Measurements from ENCODE around the gene RYR2.
"Not testable (repeated sequence)": the region's sequence is repeated elsewhere in the genome, so short reads cannot be mapped to it uniquely, and the experiment has no call there.

RYR2 gene

DNA sequence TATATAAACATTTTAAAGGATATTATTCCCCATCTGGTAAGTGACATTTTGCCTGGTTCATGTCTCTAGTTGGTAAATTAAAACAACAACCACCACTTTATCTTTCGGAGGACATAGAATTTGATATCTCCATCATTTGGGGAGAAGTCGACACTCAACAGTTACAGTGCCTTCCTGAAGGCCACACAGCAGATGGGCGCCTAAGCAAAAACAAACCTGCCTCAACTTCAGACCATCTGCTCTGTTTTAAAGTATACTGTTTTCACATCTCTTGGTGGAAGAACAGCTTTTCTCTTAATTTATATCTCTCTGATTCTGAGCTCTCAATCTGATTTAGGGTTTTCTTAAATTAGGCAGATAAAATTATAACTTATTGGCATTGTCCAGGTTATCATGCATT is 282.2 kb downstream of the RYR2 start:
- Histone ChIP-seq H3K4me1 (ENCODE audit: control insufficient read depth, insufficient read depth, low read length) (no peaks in the 10 kb centered on the region), H3K27ac (ENCODE audit: low read length) (no peak overlapping the region), H3K27me3 (ENCODE audit: control insufficient read depth in 1 of 2, insufficient read depth in 2 of 2, low read length in 2 of 2) (no peaks in the 10 kb centered on the region), H3K4me3 (ENCODE audit: low read length in 2 of 2) (no peak overlapping the region), H3K36me3 (ENCODE audit: control insufficient read depth in 2 of 2, insufficient read depth in 2 of 2, low read length in 2 of 2) (no peaks in the 10 kb centered on the region), H3K9ac (ENCODE audit: low read length in 2 of 2) (no peak overlapping the region), H3K9me3 (ENCODE audit: control insufficient read depth in 2 of 2, low read length in 2 of 2) (no peaks in the 10 kb centered on the region)

DNA sequence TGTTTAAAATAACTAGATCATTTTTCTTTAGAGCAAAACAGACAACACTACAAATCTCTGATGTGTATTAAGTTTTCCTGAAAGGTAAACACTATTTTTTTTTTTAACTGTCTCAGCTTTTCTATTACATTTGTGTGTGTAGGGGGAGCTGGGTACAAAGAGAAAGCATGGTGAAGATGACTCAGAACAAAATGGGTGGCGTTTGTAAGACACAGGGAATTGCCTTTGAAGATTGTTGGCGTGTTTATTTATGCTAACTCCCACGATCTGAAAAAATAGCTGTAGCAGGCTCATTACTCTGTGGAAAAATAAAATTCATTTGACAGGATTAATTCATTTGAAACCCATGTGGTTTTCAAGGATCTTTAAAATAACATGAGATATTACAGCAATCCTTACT is 285.1 kb downstream of the RYR2 start:
- H3K4me1 ChIP-seq (ENCODE audit: control insufficient read depth, insufficient read depth, low read length) = no peaks in the 10 kb centered on the region
- H3K4me3 ChIP-seq (ENCODE audit: low read length in 2 of 2) = no peak overlapping the region
- H3K27me3 ChIP-seq (ENCODE audit: control insufficient read depth in 1 of 2, insufficient read depth in 2 of 2, low read length in 2 of 2) = no peaks in the 10 kb centered on the region
- no peaks in the 10 kb centered on the region for H3K9me3 ChIP-seq (ENCODE audit: control insufficient read depth in 2 of 2, low read length in 2 of 2)
- no peaks in the 10 kb centered on the region for H3K36me3 ChIP-seq (ENCODE audit: control insufficient read depth in 2 of 2, insufficient read depth in 2 of 2, low read length in 2 of 2)
- H3K27ac ChIP-seq (ENCODE audit: low read length) = no peak overlapping the region
- no peak overlapping the region for H3K9ac ChIP-seq (ENCODE audit: low read length in 2 of 2)

DNA sequence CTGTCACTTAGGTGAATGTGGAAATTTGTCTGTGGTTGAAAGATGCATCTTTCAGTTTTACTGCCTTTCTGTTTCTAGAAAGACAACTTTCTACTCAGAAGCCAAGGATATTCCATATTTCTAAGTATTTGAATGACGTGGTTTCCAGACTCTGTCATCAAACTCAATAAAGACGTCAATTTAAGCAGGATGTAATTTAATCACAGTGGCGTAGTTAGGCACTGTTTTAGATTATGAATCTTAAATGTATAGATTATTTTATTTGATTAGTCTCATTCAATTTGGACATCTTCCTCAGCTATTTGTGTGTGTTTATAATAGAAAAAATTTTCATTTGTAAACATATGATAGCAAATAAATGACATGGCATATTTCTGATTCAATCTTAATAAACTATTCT is 298.9 kb downstream of the RYR2 start:
- Histone ChIP-seq H3K4me3 (ENCODE audit: low read length in 2 of 2) (no peak overlapping the region), H3K27me3 (ENCODE audit: control insufficient read depth in 1 of 2, insufficient read depth in 2 of 2, low read length in 2 of 2) (no peaks in the 10 kb centered on the region), H3K36me3 (ENCODE audit: control insufficient read depth in 2 of 2, insufficient read depth in 2 of 2, low read length in 2 of 2) (no peaks in the 10 kb centered on the region), H3K27ac (ENCODE audit: low read length) (no peak overlapping the region), H3K4me1 (ENCODE audit: control insufficient read depth, insufficient read depth, low read length) (no peaks in the 10 kb centered on the region), H3K9ac (ENCODE audit: low read length in 2 of 2) (no peak overlapping the region), H3K9me3 (ENCODE audit: control insufficient read depth in 2 of 2, low read length in 2 of 2) (no peaks in the 10 kb centered on the region)

DNA sequence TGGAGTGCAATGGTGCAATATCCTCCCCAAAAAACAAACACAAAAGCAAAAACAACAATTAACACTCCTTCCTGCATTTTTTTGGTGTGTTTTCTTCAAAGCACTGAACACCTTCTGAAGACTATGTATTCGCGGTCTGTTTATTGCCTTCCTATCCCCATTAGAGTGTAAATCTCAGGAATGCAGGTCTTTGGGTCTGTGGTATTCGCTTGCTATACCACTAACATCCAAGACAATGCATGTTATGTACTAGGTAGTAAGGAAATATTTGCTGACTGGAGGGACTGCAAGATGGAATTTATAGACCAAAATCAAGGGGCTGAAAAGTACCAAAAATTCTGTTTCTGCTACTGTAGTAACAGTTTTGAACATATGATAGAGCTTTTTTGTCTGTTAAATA is 299.4 kb downstream of the RYR2 start:
- H3K9ac ChIP-seq (ENCODE audit: low read length in 2 of 2) = no peak overlapping the region
- H3K27me3 ChIP-seq (ENCODE audit: control insufficient read depth in 1 of 2, insufficient read depth in 2 of 2, low read length in 2 of 2) = no peaks in the 10 kb centered on the region
- no peaks in the 10 kb centered on the region for H3K4me1 ChIP-seq (ENCODE audit: control insufficient read depth, insufficient read depth, low read length)
- H3K4me3 ChIP-seq (ENCODE audit: low read length in 2 of 2) = no peak overlapping the region
- no peaks in the 10 kb centered on the region for H3K36me3 ChIP-seq (ENCODE audit: control insufficient read depth in 2 of 2, insufficient read depth in 2 of 2, low read length in 2 of 2)
- no peak overlapping the region for H3K27ac ChIP-seq (ENCODE audit: low read length)
- no peaks in the 10 kb centered on the region for H3K9me3 ChIP-seq (ENCODE audit: control insufficient read depth in 2 of 2, low read length in 2 of 2)

DNA sequence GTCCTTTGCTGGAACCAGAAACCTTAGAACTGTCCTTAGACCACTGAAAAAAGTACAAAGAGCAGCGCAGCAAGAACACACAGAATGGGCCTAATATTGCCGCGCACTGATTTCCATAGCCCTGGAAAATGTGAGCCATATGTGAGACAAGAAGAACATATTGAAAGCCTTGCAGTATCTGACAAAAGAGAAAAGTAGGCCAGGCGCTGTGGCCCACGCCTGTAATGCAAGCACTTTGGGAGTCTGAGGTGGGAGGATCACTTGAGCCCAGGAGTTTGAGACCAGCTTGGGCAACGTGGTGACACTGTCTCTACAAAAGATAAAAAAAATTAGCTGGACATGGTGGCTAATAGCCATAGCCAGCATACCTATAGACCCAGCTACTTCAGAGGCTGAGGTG is 300.7 kb downstream of the RYR2 start:
- no peaks in the 10 kb centered on the region for H3K36me3 ChIP-seq (ENCODE audit: control insufficient read depth in 2 of 2, insufficient read depth in 2 of 2, low read length in 2 of 2)
- no peaks in the 10 kb centered on the region for H3K4me1 ChIP-seq (ENCODE audit: control insufficient read depth, insufficient read depth, low read length)
- no peaks in the 10 kb centered on the region for H3K27me3 ChIP-seq (ENCODE audit: control insufficient read depth in 1 of 2, insufficient read depth in 2 of 2, low read length in 2 of 2)
- no peak overlapping the region for H3K27ac ChIP-seq (ENCODE audit: low read length)
- H3K9ac ChIP-seq (ENCODE audit: low read length in 2 of 2) = no peak overlapping the region
- H3K9me3 ChIP-seq (ENCODE audit: control insufficient read depth in 2 of 2, low read length in 2 of 2) = no peaks in the 10 kb centered on the region
- H3K4me3 ChIP-seq (ENCODE audit: low read length in 2 of 2) = no peak overlapping the region

DNA sequence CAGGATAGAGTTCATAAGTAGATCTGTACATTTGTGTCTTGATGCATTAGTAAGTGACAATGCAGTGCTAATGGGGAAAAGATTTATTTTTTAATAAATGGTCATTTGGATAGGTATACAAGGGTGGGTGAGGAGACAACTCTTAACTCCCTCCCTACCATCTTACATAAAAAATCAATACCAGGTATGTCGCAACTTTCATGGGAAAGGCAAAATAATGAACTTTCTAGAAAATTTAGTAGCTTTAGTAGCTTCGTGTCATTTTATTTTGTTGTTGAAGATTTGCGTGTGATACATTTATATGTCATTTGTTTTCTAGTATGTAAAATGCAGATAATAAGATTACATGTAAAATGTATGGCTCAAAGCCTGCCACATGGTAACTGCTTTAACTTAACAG is 310.8 kb downstream of the RYR2 start:
- Histone ChIP-seq H3K4me1 (ENCODE audit: control insufficient read depth, insufficient read depth, low read length) (no peaks in the 10 kb centered on the region), H3K36me3 (ENCODE audit: control insufficient read depth in 2 of 2, insufficient read depth in 2 of 2, low read length in 2 of 2) (no peaks in the 10 kb centered on the region), H3K27ac (ENCODE audit: low read length) (no peak overlapping the region), H3K27me3 (ENCODE audit: control insufficient read depth in 1 of 2, insufficient read depth in 2 of 2, low read length in 2 of 2) (no peaks in the 10 kb centered on the region), H3K4me3 (ENCODE audit: low read length in 2 of 2) (no peak overlapping the region), H3K9ac (ENCODE audit: low read length in 2 of 2) (no peak overlapping the region), H3K9me3 (ENCODE audit: control insufficient read depth in 2 of 2, low read length in 2 of 2) (no peaks in the 10 kb centered on the region)

DNA sequence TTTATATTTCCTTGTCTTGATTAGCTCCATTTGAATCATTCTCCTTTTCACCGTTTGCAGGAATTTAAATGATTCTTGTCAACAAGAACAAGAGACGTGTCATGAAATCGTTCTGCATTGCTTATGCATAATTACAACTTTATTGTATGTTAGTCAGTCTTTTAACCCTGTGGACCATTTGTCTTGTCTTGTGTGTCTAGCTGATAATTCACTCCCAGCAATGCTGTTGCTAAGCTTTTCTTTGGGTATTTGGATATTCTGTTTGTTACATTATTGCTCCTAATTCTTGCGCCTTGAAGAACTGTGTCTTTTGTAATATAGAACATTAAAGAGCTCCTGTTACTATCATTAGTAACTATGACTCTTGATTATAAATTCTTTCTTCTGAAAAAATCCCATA is 311.9 kb downstream of the RYR2 start:
- Histone ChIP-seq H3K27ac (ENCODE audit: low read length) (no peak overlapping the region), H3K4me3 (ENCODE audit: low read length in 2 of 2) (no peak overlapping the region), H3K36me3 (ENCODE audit: control insufficient read depth in 2 of 2, insufficient read depth in 2 of 2, low read length in 2 of 2) (no peaks in the 10 kb centered on the region), H3K9me3 (ENCODE audit: control insufficient read depth in 2 of 2, low read length in 2 of 2) (no peaks in the 10 kb centered on the region), H3K9ac (ENCODE audit: low read length in 2 of 2) (no peak overlapping the region), H3K4me1 (ENCODE audit: control insufficient read depth, insufficient read depth, low read length) (no peaks in the 10 kb centered on the region), H3K27me3 (ENCODE audit: control insufficient read depth in 1 of 2, insufficient read depth in 2 of 2, low read length in 2 of 2) (no peaks in the 10 kb centered on the region)

DNA sequence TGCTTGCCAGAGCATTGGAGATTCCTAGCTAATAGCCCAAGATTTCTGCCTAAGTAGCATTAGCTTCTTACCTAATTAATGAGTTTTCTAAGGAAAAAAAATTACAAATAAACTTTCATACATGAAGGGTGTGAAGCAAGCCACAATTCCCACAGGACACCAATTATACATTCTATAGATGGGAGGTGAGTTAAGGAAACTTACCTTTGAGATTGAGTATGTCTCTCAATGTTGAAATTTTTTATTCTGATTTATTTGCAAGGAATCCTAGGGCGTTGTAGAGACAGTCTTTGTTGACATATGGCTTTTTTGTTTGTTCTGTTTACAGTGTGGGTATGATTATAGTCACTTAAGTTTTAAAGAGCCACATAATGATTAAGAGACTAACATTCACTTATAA is 313.0 kb downstream of the RYR2 start:
- H3K27me3 ChIP-seq (ENCODE audit: control insufficient read depth in 1 of 2, insufficient read depth in 2 of 2, low read length in 2 of 2) = no peaks in the 10 kb centered on the region
- no peak overlapping the region for H3K9ac ChIP-seq (ENCODE audit: low read length in 2 of 2)
- H3K27ac ChIP-seq (ENCODE audit: low read length) = no peak overlapping the region

DNA sequence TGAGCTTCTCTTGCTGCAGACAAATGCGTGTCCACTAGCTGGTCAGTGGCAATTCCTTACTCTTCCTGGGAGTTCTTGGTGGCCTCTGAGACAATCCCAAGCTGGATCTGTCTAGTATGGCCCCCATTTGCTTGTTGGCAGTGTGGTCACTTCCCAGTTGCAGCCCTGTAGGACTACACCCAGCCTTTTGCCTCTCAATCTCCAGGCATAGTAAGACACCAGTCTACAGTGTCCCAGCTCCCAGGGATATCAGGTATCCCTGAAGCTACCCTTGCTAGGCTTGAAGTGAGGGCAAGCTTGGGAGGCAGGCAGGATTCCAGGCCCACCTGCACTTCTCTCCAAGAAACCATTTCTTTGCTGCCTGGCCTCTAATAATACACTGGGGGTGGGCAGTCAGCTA is 316.6 kb downstream of the RYR2 start:
- H3K27me3 ChIP-seq (ENCODE audit: control insufficient read depth in 1 of 2, insufficient read depth in 2 of 2, low read length in 2 of 2) = no peaks in the 10 kb centered on the region
- no peaks in the 10 kb centered on the region for H3K36me3 ChIP-seq (ENCODE audit: control insufficient read depth in 2 of 2, insufficient read depth in 2 of 2, low read length in 2 of 2)
- no peaks in the 10 kb centered on the region for H3K9me3 ChIP-seq (ENCODE audit: control insufficient read depth in 2 of 2, low read length in 2 of 2)
- no peak overlapping the region for H3K9ac ChIP-seq (ENCODE audit: low read length in 2 of 2)
- H3K4me1 ChIP-seq (ENCODE audit: control insufficient read depth, insufficient read depth, low read length) = no peaks in the 10 kb centered on the region
- H3K4me3 ChIP-seq (ENCODE audit: low read length in 2 of 2) = no peak overlapping the region
- no peak overlapping the region for H3K27ac ChIP-seq (ENCODE audit: low read length)

More for the DNA sequence above, 313.0 kb downstream of the RYR2 start:
- Histone ChIP-seq H3K9me3 (ENCODE audit: control insufficient read depth in 2 of 2, low read length in 2 of 2) (no peaks in the 10 kb centered on the region), H3K4me3 (ENCODE audit: low read length in 2 of 2) (no peak overlapping the region), H3K4me1 (ENCODE audit: control insufficient read depth, insufficient read depth, low read length) (no peaks in the 10 kb centered on the region), H3K36me3 (ENCODE audit: control insufficient read depth in 2 of 2, insufficient read depth in 2 of 2, low read length in 2 of 2) (no peaks in the 10 kb centered on the region)

DNA sequence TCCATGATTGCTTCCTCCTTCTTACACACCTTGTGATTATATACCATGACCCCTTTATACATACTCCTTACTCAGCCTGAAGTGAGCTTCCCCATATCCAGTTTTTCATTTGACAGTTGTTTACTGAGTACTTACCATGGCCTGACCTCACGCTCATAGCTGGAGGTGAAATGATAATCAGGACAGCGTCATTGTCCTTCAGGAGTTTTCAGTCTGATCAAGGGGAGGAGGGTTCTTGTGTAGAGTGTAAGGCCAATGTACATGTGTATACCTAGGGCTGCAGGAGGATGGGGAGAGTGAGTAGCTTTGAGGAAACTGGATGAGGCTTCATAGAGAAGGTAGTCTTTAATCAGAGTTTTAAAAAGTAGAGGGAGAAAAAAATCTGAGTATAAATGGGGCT is 325.8 kb downstream of the RYR2 start:
- no peaks in the 10 kb centered on the region for H3K9me3 ChIP-seq (ENCODE audit: control insufficient read depth in 2 of 2, low read length in 2 of 2)
- no peak overlapping the region for H3K27ac ChIP-seq (ENCODE audit: low read length)
- H3K36me3 ChIP-seq (ENCODE audit: control insufficient read depth in 2 of 2, insufficient read depth in 2 of 2, low read length in 2 of 2) = no peaks in the 10 kb centered on the region
- no peaks in the 10 kb centered on the region for H3K4me1 ChIP-seq (ENCODE audit: control insufficient read depth, insufficient read depth, low read length)
- H3K4me3 ChIP-seq (ENCODE audit: low read length in 2 of 2) = no peak overlapping the region
- H3K27me3 ChIP-seq (ENCODE audit: control insufficient read depth in 1 of 2, insufficient read depth in 2 of 2, low read length in 2 of 2) = no peaks in the 10 kb centered on the region
- H3K9ac ChIP-seq (ENCODE audit: low read length in 2 of 2) = no peak overlapping the region

DNA sequence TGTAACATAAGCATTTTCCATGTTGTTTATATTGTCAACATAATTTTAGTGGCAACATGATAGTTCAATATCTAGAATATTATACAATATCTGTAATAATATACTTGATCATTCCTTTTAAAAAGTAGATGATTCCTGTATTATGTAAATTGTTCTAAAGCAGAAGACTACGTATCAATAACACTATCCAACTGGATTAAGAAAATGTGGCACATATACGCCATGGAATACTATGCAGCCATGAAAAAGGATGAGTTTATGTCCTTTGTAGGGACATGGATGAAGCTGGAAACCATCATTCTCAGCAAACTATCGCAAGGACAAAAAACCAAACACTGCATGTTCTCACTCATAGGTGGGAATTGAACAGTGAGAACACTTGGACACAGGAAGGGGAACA is 329.5 kb downstream of the RYR2 start:
- not testable (repeated sequence) for H3K4me1 ChIP-seq (ENCODE audit: control insufficient read depth, insufficient read depth, low read length)

DNA sequence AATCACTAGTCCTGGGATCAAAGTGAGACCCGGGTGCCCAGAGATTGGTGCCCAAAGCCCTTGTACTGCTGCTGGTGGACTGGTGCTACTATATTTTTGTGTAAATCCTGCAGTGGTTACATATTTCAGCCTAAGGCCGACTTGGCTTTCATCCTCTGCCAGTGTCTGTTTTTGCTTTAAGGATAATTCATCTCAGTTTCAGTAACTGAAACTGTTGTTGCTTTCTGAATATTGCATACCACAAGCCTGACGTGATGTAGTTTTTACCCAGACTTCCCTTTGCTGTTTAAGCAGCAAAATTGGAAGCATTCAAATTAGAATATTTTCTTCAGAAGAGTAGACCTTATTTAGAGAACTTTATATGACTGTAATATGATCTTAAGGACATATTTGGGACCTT is 341.8 kb downstream of the RYR2 start:
- Histone ChIP-seq H3K9ac (ENCODE audit: low read length in 2 of 2) (no peak overlapping the region), H3K9me3 (ENCODE audit: control insufficient read depth in 2 of 2, low read length in 2 of 2) (no peaks in the 10 kb centered on the region), H3K27ac (ENCODE audit: low read length) (no peak overlapping the region), H3K4me1 (ENCODE audit: control insufficient read depth, insufficient read depth, low read length) (no peaks in the 10 kb centered on the region), H3K4me3 (ENCODE audit: low read length in 2 of 2) (no peak overlapping the region), H3K36me3 (ENCODE audit: control insufficient read depth in 2 of 2, insufficient read depth in 2 of 2, low read length in 2 of 2) (no peaks in the 10 kb centered on the region), H3K27me3 (ENCODE audit: control insufficient read depth in 1 of 2, insufficient read depth in 2 of 2, low read length in 2 of 2) (no peaks in the 10 kb centered on the region)

More for the DNA sequence above, 329.5 kb downstream of the RYR2 start:
- H3K27ac ChIP-seq (ENCODE audit: low read length); H3K36me3 ChIP-seq (ENCODE audit: control insufficient read depth in 2 of 2, insufficient read depth in 2 of 2, low read length in 2 of 2); H3K9ac ChIP-seq (ENCODE audit: low read length in 2 of 2); H3K4me3 ChIP-seq (ENCODE audit: low read length in 2 of 2); H3K27me3 ChIP-seq (ENCODE audit: control insufficient read depth in 1 of 2, insufficient read depth in 2 of 2, low read length in 2 of 2); H3K9me3 ChIP-seq (ENCODE audit: control insufficient read depth in 2 of 2, low read length in 2 of 2): not testable (repeated sequence)
